ENCODE measurements around the gene LBHD1. TPM values are rescaled to one million over a fixed set of nuclear protein-coding genes. Genes with fewer than 3 reads are reported as not detected.
A peak's percentile ranks its signal among the peaks of the same experiment; 100 is the strongest.

LBHD1 gene
- total and polyA plus RNA-seq, 2 donors (not counting 3 experiments of a cell fraction or from before 2014, with no cell fraction given) = 3.8 to 7.5 TPM

GRCh38 chr11:62627713-62628112, 44.4 kb downstream of the LBHD1 start:
- H3K4me3 ChIP-seq (replicated peaks in 1 of 3; ENCODE audit: insufficient read depth in 1 of 3, low read depth in 1 of 3, low read length in 3 of 3) = no peak overlapping the region
- no peak overlapping the region for H2AFZ ChIP-seq (ENCODE audit: low read depth, low read length)
- H3K36me3 ChIP-seq (ENCODE audit: control insufficient read depth in 2 of 2, extremely low read depth in 1 of 2, insufficient read depth in 2 of 2, low read length in 2 of 2) = peaks cover 34 to 60% of the 10 kb centered on the region in 2 experiments
- H3K4me1 ChIP-seq (ENCODE audit: control insufficient read depth, extremely low read depth, insufficient read depth, low read length) = no peaks in the 10 kb centered on the region
- FAIRE-seq = no peak
- TF ChIP-seq POLR2AphosphoS5 (IDR thresholded peaks at IDR 0.05; ENCODE audit: insufficient read depth, low read depth, low read length) (no peak), CTCF (IDR thresholded peaks at IDR 0.05; ENCODE audit: extremely low read depth in 1 of 2, insufficient read depth in 1 of 2, low read depth in 1 of 2, low read length in 2 of 2) (peak in 1 of 2 donors; percentile 12), MYC (IDR thresholded peaks at IDR 0.05; ENCODE audit: low read depth, low read length) (no peak)
- no peak for DNase-seq (ENCODE audit: low read depth, low spot score)
- dilution Hi-C loops (cut with MboI; ENCODE audit: extremely low pct_ligation_motif_present, low sequenced_read_pairs) = no loop called here
- CTCF ChIA-PET = no interaction called here
- no peaks in the 10 kb centered on the region for H3K79me2 ChIP-seq (ENCODE audit: control insufficient read depth, insufficient read depth, low read length)
- no peaks in the 10 kb centered on the region for H4K20me1 ChIP-seq (replicated peaks; ENCODE audit: control insufficient read depth, extremely low read depth, insufficient read depth, low read length)
- intact Hi-C loops (cut with micrococcal nuclease) = no loop called here
- no peaks in the 10 kb centered on the region for H3K27me3 ChIP-seq (ENCODE audit: control insufficient read depth in 2 of 2, insufficient read depth in 2 of 2, low read length in 2 of 2)
- H3K9me1 ChIP-seq (replicated peaks; ENCODE audit: control insufficient read depth, extremely low read depth, insufficient read depth, low read length) = no peaks in the 10 kb centered on the region
- no peaks in the 10 kb centered on the region for H3K9me3 ChIP-seq (replicated peaks; ENCODE audit: control insufficient read depth, insufficient read depth, low read length)
- POLR2A ChIA-PET = no interaction called here
- H3K4me2 ChIP-seq (ENCODE audit: insufficient read depth, low read length) = no peak overlapping the region
- no peak overlapping the region for H3K27ac ChIP-seq (ENCODE audit: insufficient read depth, low read depth, low read length)
- BruUV-seq (replicated peaks) = no TSS peak
- H3K9ac ChIP-seq (replicated peaks; ENCODE audit: extremely low read depth, insufficient read depth, low read length) = no peak overlapping the region

GRCh38 chr11:62622476-62623089, 49.5 kb downstream of the LBHD1 start:
- H3K9me1 ChIP-seq (replicated peaks; ENCODE audit: control insufficient read depth, extremely low read depth, insufficient read depth, low read length) = no peaks in the 10 kb centered on the region
- ChIA-PET CTCF (interaction anchor here (0.5 to 2.2 kb wide), 6 partner anchors 10 to 228 kb away, joined by 3 to 30 read pairs (median 6); partner anchors contain the start of genes EML3, ROM1 and TUT1), POLR2A (interaction anchor here (1.1 to 3.1 kb wide), 3 partner anchors 21 to 42 kb away, joined by 5 to 14 read pairs (median 8); partner anchors contain the start of genes C11orf98, CSKMT, MTA2 and TUT1)
- no peaks in the 10 kb centered on the region for H3K9me3 ChIP-seq (replicated peaks; ENCODE audit: control insufficient read depth, insufficient read depth, low read length)
- FAIRE-seq (no peak), DNase-seq (ENCODE audit: low read depth, low spot score) (no peak)
- H3K4me2 ChIP-seq (ENCODE audit: insufficient read depth, low read length) = peak overlapping the region; percentile 18
- H3K4me1 ChIP-seq (ENCODE audit: control insufficient read depth, extremely low read depth, insufficient read depth, low read length) = peaks cover 15% of the 10 kb centered on the region
- peak overlapping the region; percentile 41 for H2AFZ ChIP-seq (ENCODE audit: low read depth, low read length)
- TSS peak; percentile 97 for BruUV-seq (replicated peaks)
- TF ChIP-seq MAX (IDR thresholded peaks at IDR 0.05; ENCODE audit: insufficient read depth, insufficient read length) (no peak), POLR2A (IDR thresholded peaks at IDR 0.05; ENCODE audit: low read depth, low read length) (no peak), JUN (IDR thresholded peaks at IDR 0.05; ENCODE audit: borderline replicate concordance, insufficient read depth, insufficient read length, low read depth) (no peak), EZH2 (IDR thresholded peaks at IDR 0.05; ENCODE audit: borderline replicate concordance, low read depth, low read length, severe bottlenecking) (no peak), GATA2 (IDR thresholded peaks at IDR 0.05; ENCODE audit: insufficient read depth, insufficient read length, low read depth, low read length) (no peak), FOS (IDR thresholded peaks at IDR 0.05; ENCODE audit: borderline replicate concordance, insufficient read depth, low read length) (no peak), MYC (IDR thresholded peaks at IDR 0.05; ENCODE audit: low read depth, low read length) (no peak), CTCF (IDR thresholded peaks at IDR 0.05; ENCODE audit: extremely low read depth in 1 of 2, insufficient read depth in 1 of 2, low read depth in 1 of 2, low read length in 2 of 2) (no peak), POLR2AphosphoS5 (IDR thresholded peaks at IDR 0.05; ENCODE audit: insufficient read depth, low read depth, low read length) (no peak)
- no peak overlapping the region for H3K4me3 ChIP-seq (replicated peaks in 1 of 3; ENCODE audit: insufficient read depth in 1 of 3, low read depth in 1 of 3, low read length in 3 of 3)
- H3K36me3 ChIP-seq (ENCODE audit: control insufficient read depth in 2 of 2, extremely low read depth in 1 of 2, insufficient read depth in 2 of 2, low read length in 2 of 2) = peaks cover 8 to 23% of the 10 kb centered on the region in 2 experiments
- H4K20me1 ChIP-seq (replicated peaks; ENCODE audit: control insufficient read depth, extremely low read depth, insufficient read depth, low read length) = no peaks in the 10 kb centered on the region
- peaks cover 6% of the 10 kb centered on the region for H3K79me2 ChIP-seq (ENCODE audit: control insufficient read depth, insufficient read depth, low read length)
- intact Hi-C loops (cut with micrococcal nuclease) (loop anchor here (1.0 to 2.0 kb wide), 2 partner anchors 24 to 32 kb away; partner anchors contain the start of genes GANAB and TUT1), dilution Hi-C loops (cut with MboI; ENCODE audit: extremely low pct_ligation_motif_present, low sequenced_read_pairs) (no loop called here)
- H3K27me3 ChIP-seq (ENCODE audit: control insufficient read depth in 2 of 2, insufficient read depth in 2 of 2, low read length in 2 of 2) = no peaks in the 10 kb centered on the region
- peak overlapping the region; percentile 65 for H3K9ac ChIP-seq (replicated peaks; ENCODE audit: extremely low read depth, insufficient read depth, low read length)
- H3K27ac ChIP-seq (ENCODE audit: insufficient read depth, low read depth, low read length) = peak overlapping the region; percentile 88
